HG03196 (cell line): ENCODE measurements around the gene LRRTM4.

Source experiments
- ATAC-seq: cut with Tn5 transposase; IDR thresholded peaks from one replicate; pipeline ENCODE4 v1.9.1; 2021; ENCODE audit not compliant: unreplicated experiment

Gene LRRTM4

DNA sequence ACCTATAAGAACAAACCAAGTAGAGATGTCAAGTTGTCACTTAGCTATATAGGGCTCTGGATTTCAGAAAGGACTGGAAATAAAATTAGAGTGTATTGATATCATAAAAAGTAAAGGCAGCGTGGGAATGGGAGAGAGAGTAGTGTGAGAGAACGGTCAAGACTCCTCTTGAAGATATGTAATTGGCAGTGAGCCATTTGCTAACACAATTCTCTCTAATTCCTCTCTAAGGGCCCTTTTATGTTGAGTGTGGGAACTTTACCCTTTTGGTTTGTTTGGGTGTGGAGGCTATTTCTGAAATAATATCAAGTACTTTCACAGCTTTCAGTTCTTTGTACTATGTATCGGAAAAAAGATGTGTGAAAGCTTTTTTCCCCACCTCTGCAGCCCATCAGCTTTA lies 196.8 kb downstream of the LRRTM4 start:
- ATAC-seq, result no peak

GRCh38 chr2:77322431-77322830 lies 199.7 kb downstream of the LRRTM4 start:
- no peak for ATAC-seq

- ATAC-seq, result no peak
Observed at GRCh38 chr2:77314721-77315120, 207.5 kb downstream of the LRRTM4 start.

DNA sequence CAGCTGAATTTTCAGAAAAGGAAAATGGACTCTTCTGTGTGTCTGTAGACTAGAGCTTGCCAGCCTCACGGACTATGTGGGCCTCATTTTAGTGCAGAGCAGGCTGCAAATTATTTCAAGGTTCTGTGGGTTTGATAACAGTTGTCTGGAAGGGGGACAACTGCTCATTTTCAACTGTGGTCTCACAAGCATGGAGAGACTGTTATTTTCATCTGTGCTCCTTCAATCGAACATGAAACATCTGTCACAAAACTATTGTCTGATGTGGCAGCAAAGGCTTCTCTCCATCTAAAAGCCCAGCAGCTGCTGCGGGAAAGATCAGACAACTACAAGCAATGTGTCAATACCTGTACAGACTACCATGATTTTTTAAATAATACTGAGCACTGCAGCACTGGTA lies 211.8 kb downstream of the LRRTM4 start:
- ATAC-seq, result no peak

DNA sequence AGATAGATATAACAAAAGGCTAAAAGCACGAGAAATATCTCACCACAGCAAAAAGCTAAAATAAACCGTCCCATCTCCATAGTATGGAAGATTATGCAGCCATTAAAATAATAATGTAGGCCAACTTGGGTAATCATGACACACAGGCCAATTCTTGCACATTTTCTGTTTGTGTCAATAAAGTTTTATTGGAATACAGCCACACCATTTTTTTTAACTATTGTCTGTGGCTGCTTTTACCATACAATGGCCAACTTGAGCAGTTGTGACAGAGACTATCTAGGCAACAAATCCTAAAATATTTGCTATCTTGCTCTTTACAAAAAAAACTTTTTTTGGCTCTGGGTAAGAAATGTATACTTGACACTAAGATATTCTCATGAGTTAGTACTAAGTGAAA lies 212.5 kb downstream of the LRRTM4 start:
- ATAC-seq, result no peak

GRCh38 chr2:77301441-77301840 lies 220.7 kb downstream of the LRRTM4 start:
- ATAC-seq, result no peak

DNA sequence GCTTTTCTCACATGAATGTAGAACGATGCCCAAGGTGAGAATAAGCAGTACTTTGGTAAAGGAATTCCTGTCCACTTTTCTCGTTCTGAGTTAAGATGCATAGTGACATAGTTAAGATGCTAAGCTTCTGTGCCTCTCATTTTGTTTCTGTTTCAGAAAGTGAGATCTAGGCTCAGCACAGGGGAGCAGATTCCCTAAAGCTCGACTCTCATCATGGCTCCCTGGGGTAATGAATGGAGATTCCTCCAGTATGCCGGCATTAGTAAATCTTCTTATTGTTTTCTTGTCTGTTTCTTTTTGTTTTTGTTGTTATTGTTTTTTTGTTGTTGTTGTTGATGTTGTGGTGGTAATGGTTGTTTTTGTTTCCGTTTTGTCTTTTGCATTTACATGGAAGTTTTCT lies 225.4 kb downstream of the LRRTM4 start:
- no peak for ATAC-seq

- no peak for ATAC-seq
Observed at GRCh38 chr2:77294474-77294873, 227.7 kb downstream of the LRRTM4 start.

DNA sequence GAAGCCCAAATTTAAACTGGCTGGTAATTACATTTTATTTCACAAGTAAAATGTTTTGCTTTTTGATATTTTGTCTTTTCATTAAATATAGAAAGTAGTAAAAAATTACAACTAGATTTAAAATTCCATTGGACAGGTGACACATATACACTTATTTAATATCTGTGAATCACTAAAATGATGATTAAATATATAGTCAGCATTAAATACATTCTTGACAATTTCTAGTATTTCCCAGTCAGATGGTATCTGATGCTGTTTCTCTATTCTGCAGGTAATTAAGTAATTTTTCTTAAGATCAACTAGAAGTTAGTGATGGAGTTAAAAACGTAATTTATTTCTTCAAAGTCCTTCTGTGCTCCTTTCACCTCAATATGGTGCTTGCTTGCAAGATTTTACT lies 237.8 kb downstream of the LRRTM4 start:
- no peak for ATAC-seq

GRCh38 chr2:77271262-77271661 lies 250.9 kb downstream of the LRRTM4 start:
- no peak for ATAC-seq

DNA sequence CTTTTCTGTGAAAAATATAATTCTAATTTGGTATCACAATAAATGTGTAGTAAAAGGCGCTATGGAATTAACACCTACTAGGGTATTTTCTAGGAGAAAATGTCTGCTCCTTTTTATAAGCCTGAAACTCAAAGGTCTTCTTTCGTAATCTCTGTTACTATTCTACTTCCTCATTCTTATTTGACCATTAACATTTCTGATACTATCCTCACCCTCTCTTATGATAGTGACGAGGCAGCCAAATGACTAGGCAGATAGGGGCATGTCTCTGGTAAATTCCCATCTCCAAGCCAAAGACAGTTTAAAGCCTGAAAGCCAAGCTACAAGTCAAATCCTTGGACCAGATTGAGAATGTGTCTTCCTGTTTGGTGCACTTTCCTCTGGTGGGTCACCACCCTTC lies 251.7 kb downstream of the LRRTM4 start:
- no peak for ATAC-seq

GRCh38 chr2:77268626-77269025 lies 253.6 kb downstream of the LRRTM4 start:
- no peak for ATAC-seq

- ATAC-seq, result no peak
Observed at GRCh38 chr2:77232909-77233425, 289.2 kb downstream of the LRRTM4 start.

- ATAC-seq, result no peak
Observed at GRCh38 chr2:77228391-77228790, 293.8 kb downstream of the LRRTM4 start.

- no peak for ATAC-seq
Observed at GRCh38 chr2:77210725-77211124, 311.5 kb downstream of the LRRTM4 start.

DNA sequence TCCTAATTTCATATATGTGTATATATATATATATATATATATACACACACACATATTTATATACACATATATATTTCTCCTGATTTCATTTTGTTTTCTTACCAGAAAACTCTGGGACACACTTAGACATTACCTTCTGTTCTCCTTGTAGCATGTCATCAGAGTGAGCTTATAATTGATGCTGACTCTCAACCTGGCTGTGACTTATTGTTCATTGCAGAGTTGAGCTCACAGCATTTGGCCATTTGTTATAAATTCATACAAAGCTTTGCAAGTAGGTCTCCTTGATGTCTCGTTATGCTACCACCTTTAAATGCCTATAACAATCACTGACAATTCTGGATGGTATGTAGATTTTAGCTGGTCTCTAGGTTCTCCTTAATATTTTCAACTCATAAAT lies 314.8 kb downstream of the LRRTM4 start:
- no peak for ATAC-seq

DNA sequence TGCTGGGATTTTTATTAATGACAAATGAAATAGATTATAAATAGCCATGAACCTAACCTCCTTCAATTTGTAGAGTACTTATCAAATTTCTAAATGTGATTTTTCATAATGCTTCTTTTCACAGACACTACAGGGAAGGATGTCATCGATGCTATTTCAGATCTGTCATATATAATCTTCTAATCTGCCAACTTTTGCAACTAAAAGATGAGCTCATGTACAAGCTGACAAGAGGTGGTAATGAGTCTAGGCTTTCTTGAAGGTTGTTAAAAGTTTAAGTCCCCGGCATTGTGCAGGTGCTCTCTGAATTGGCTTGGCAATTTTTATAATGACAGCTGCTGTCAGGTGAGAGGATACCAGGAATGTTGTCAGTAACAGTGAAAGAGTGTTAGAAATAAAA lies 320.4 kb downstream of the LRRTM4 start:
- ATAC-seq, result no peak

DNA sequence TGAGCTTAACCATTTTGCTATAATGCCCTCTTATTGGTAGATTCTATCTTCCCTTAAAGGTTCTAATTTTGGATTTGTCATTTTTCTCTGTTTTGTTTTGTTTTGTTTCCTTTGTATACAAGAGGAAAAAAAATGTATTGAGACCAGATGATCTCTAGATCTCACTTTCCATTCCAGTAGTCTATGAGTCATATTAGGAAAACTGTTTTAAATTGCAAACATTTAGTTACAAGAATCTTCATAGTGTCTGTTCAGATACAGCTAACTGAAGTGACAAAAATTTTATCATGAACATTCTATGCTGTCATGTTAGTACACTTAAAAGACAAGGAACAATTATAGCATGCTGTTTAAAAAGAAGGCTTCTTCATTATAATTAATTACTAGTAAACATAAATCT lies 322.8 kb downstream of the LRRTM4 start:
- no peak for ATAC-seq

GRCh38 chr2:77193858-77194448 lies 328.2 kb downstream of the LRRTM4 start:
- no peak for ATAC-seq

- no peak for ATAC-seq
Observed at GRCh38 chr2:77192811-77193289, 329.3 kb downstream of the LRRTM4 start.

GRCh38 chr2:77191665-77192064 lies 330.5 kb downstream of the LRRTM4 start:
- no peak for ATAC-seq

DNA sequence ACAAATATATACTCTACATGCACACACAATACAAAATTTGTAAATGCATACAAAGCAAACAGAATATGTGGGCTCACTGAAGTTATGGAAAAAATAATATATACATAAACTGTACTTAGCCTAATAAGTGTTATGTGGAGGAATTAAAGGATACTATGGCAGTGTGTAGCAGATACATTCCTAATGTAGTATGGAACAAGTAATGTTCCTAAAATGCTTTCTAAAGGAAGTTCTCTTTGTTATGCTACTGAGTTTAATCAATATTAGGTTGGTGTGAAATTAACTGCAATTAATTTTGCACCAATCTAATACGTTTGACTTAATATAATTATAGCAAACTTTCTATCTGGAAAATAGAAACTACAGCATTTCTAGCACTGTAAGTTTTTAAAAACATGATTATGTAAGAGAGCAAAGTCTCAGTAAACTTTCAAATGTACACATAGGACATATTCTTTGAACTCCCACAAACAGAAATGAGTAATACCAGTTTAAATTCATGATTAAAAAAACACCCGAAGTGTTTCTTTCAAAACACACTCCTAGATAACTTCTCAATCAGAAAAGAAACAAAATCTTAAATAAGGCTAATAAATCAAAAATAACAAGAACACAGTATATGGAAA lies 331.3 kb downstream of the LRRTM4 start:
- no peak for ATAC-seq

- ATAC-seq, result no peak
Observed at GRCh38 chr2:77185052-77185451, 337.1 kb downstream of the LRRTM4 start.
